Epidermal melanocyte (primary cell): ENCODE results near the gene CADPS2.

Experiments used
- DNase-seq: peaks from one replicate; pipeline ENCODE4 v3.0.0; 2011; ENCODE audit warnings: low spot score; ENCODE audit not compliant: insufficient read length

The CADPS2 gene

DNA sequence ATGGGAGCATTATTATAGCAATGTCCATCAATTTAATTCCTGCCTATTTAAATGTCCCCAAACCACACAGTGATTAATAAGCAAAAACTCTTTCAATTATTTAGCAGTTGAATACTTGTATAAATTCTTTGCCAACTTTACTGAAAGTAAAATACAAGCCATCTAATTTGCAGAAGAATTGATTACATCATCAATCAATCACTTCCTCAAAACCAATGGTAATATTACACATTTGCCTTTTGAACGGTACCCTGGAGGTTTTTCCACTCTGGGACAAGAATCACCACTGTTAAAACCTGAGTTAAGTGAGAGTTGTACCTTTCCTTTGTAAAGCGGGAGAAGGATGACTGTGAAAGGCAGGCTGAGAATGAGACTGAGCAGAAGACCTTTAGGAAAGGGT, 280.3 kb downstream of the CADPS2 start:
- no peak for DNase-seq

DNA sequence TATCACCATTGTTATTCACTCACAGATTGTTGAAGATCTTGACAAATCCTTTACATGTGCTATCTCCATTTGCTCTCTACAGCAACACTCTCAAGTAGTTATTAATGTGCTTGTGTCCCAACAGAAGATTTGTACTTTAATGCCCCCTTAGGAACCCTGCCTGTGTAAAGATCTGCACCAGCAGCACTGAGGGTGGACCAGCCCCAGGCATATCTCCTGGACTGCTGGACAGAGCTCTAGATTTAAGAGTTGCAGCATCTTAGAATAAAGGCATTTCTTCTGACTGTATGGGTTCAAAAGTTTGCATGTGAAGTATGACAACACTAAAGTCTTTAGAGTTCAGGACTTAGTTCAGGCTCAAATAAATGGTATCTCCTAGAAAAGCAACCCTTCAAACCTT, 282.0 kb downstream of the CADPS2 start:
- DNase-seq: no peak

DNA sequence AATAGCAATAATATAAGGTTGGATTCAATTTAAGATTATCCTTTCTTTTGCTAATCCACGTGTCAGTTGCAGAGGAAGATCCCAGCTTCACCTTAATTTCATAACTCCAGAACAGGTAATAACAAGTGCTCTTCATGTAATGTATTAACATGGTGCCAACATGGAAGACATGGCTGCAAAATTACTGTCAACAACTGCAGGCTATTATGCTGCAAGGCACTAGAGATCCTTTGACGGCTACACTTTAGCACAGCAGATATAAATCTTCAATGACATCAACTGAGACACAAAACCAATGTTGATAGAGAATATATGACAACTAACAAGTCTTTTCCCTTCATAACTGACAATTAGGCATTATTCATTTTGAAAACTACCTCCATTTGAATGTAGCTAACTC, 283.5 kb downstream of the CADPS2 start:
- no peak for DNase-seq

DNA sequence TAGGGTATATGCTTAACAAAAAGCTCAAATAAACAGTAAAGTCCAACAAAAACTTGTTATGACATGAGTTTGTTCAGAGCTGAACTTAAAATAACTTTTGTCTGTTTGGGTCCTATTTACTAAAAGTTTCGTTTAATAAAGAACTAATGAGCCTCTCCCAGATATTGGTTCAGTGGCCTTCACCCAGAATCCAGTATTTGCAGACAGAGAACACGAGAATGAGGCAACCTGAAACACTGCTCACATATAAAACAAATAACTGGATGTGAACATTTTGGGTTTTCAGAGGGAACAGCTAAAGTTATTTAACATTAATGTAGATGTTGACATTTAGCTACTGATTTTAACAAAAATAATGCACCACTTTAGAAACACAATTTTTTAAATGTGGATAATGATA, 285.6 kb downstream of the CADPS2 start:
- no peak for DNase-seq

DNA sequence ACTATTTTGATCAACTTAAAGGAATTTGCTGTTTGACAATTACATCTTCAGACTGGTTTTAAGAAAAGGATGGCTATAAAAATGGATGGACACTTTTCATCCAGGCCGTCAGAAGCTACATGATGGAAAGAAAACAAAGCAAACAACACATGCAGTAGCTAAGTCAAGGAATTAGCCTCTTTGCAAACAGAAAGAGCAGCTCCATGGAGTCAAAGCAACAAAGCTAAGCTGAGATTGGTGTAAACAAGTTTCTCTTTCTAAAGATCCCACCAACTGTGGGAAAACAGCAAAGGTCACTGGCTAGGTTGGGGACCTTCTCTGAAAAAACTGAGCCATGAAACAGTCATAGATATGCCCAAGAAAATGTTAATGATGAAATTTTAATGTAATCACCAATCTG, 286.2 kb downstream of the CADPS2 start:
- no peak for DNase-seq

DNA sequence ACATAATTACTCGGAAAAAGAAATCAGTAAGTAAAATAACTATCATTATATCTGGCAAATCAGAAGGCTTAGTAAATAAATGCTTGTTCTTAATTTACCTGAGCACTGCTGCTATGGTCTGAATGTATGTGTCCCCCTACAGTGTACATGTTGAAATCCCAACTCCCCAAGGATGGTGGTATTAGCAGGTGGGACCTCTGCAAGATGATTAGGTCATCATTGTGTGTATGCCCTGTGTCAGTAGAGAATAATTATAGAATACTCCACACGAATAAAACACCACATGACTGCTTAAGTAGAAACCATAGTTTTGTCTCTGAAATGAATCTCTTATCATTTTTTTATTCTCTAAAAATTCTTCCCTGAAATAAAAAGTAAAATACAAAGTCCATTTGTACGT, 289.0 kb downstream of the CADPS2 start:
- no peak for DNase-seq

DNA sequence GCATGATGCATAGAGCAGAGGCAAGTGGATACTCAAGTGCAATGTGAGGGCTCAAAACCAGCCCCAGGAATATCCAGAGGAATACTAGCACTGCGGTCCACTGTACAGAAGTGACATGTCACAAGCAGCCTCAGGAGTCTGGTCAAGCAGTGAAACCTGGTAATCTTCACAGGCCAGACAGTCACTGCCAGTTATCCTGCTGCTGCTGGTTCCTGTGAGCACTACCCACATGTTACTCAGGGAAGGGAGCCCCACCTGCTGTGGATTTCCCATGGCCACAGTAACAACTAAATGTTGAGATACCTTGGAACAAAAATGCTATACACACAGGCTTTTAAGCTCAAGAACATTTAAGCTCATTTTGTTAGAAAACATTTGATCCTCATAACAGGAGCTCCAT, 290.4 kb downstream of the CADPS2 start:
- no peak for DNase-seq

DNA sequence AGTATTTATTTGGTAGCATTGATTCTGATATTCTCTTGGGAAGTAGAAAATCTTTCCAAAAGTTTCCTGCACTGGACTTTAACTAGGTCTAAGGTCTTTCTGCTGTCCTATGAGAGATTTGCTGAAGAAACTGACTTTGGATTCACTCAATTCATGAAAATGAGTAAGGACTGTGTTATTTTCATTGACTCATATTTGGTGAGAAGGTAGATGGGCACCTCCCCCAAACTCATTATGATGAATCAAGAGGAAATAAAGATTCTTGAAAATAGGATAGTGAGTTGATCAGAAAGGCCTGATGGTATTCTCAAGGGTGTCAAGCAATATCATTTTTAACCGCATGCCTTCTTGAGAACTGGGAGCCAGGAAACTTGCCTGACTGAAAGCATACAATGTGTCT, 297.6 kb downstream of the CADPS2 start:
- DNase-seq: no peak

DNA sequence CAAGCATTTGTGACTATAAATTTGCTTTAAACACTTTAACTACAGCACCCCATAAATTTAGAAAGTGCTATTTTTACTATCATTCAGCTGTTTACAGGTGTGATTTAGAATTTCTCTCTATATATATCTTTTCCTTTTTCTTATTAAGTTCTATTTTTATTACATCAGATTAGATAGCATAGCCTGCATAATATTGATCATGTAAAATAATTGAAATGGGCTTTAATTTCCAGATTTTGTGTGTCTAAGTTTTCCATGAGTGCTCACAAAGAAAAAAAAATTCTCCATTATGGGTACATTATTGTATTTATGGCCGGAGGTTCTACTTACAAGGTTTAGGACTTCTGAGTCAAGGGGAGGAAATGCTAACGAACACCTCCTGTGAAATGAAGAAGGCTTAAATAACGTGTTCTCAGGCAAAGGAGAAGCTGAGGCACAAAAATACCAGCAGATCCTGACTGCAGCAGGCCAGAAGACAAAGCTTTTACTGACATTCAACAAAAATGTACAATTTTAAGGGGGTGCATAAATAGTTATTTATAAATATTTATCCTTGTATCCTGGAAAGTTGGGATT, 301.5 kb downstream of the CADPS2 start:
- DNase-seq: no peak

DNA sequence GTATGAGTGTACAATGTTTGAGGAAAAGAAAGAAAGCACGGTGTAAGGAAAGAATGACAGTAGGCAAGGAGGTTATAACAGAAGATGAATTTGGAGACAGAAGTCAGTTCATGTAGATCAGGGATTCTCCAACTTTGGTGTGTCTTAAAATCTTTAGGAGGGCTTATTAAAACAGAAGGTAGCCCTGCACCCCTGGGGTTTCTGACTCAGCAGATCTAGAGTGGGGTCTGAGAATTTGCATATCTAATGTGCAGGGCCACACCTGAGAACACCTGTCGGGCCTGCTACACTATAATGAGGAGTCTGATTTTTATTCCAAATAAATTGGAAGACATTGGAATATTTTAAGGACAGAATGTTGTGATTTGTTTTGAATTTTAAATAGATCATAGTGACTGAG, 307.9 kb downstream of the CADPS2 start:
- no peak for DNase-seq

DNA sequence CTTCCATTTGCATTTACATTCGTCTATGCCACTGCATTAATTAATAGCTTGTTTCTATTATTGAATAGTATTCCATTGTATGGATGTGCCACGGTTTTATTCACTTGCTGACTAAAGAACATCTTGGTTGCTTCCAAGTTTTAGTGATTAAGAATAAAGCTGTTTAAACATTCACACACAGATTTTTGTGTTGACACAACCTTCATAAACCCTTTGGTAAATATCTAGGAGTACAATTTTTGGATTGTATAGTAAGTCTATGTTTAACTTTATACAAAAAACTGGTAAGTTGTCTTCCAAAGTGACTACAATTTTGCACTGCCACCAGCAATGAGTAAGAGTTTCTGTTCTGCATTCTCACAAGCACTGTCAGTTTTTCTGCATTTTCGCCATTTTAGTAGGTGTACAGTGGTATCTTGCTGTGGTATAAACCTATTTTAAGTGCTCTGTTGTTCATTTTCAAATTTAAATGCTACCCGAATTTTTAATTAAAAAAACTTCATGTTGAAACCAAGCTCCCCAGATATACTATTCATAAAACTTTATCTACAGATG, 308.7 kb downstream of the CADPS2 start:
- no peak for DNase-seq

DNA sequence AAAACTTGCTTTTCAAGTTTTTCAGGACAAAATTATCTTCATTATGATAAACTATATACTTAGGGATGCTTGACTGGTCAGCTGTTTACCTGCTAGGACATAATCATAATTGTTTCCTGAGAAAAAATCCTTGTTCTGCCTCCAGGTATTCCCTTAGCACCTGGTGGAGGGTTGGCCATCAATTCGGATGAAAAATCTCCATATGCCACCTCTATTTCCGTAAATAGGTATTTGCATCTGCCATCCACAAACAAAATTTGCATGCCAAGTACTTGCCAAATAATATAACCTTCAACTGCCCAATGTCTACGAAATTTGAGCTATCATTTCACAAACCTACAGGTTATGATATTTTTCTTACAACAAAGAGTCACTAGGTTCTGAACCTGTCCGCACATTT, 313.6 kb downstream of the CADPS2 start:
- DNase-seq: no peak

DNA sequence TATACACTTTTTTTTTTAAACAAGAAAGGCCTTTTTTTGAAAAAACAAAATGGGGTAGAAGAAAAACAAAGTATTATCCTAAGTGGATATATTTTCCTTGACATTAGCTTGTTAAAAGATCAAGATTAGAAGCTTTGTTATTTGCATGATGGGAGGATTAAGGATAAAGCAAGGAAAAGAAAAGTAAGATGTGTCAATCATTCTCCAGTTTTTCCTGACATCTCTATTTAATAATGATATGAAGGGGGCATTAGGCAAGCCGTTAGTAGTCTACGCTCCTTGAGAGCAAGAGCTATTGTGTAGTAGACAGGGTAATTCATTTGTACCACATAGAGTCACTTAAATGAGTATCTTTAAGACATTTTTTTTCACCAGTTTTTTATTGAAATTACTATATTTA, 324.9 kb downstream of the CADPS2 start:
- no peak for DNase-seq

DNA sequence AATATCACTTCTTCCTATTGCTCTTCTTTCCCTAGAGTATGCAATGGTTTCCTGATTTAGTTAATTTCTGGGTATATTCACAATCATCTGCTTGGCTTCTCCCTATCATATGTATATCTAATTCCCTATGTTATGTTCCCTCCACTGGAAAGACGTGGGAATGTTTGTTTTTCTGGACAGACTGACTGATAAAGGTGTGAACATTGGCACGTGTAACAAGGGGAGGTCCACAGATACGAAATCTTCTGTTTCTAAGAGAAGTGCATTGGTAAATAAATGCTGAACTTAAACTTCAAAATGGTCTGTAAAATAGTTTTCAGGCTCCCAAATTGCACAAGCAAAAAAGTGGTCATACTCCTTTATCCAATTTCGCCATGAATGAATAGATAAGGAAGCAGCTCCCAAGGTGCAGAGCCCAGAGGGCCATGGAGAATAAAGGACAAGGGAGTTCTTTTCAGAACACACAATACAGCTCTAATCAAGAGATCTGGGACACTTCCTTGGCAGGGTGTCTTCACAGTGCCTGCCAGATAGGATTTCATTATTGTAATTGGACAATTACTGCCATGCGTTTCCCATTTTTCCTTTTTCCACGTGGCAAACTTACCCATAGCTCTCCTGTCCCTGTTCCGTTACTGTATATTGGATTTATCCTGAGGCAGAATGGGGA, 329.3 kb downstream of the CADPS2 start:
- DNase-seq: no peak

DNA sequence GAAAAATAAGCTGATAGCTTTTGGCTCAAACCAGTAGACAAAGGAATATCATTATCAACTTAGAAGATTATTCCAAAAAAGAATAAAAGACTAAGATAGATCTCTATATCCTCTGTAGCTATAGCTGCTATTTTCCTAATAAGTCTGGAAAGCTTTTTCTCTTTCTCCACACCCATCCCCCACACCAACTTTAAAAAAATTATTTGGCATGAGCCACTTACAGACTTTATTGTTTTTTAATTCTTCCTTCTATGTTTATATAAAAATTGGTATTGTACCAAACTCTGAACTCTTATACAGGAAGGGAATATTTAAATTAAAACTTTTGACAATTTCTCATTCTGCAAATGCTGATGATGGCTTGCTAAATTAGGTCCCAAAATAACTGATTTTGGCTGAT, 330.0 kb downstream of the CADPS2 start:
- DNase-seq: no peak

DNA sequence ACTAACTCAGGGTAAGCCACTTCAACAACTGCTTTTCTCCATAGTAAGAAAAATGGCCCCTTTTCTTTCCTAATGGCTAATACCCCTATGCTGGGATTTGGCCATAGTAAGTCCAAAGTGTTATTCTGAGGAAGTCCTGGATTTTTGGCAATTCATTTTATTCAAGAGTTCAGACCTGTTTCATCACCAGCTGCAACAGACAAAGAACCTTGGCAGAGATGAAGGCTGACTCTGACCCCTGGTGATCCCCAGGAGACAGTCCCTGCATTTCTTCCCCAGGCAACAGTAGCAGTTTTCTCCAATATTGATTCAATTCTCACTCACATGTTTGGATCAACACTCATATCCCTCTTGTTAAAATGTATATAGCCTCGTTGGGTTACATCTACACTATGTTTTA, 332.5 kb downstream of the CADPS2 start:
- no peak for DNase-seq

DNA sequence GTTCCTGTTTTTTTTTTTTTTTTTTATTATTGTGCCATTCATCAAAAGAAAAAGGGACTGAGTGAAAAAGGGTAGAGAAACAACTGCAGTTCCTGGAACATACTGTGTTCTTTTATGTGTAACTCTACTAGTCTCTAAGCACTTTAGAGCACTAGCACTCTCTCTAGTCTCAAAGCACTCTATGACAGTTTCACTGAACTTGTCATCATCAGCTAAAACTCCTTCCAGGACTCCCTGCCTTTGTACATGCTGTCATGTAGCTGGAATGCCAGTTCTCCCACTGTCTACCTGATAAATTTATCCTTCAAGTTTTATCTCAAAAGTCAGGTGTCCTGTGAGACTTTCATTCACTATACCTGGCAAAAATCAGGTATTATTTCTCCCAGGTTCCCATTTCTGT, 333.5 kb downstream of the CADPS2 start:
- DNase-seq: no peak

DNA sequence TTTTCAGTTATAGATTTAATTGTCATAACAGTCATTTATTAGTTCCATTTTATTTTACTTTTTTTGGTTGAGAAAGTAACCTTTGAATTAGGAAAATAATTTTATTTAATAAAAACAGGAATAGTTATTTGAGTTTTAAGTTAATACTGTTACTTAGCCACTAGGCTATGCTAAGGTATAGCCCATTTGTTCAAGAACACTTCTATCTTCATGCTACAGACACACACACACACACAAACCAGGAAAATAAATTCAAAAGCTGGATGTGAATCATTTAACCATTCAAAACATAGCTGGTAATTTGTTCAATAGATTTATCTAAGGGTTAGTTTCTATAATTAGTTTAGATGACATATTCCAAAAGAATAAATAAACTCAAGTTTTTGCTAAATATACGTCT, 335.7 kb downstream of the CADPS2 start:
- DNase-seq: no peak

DNA sequence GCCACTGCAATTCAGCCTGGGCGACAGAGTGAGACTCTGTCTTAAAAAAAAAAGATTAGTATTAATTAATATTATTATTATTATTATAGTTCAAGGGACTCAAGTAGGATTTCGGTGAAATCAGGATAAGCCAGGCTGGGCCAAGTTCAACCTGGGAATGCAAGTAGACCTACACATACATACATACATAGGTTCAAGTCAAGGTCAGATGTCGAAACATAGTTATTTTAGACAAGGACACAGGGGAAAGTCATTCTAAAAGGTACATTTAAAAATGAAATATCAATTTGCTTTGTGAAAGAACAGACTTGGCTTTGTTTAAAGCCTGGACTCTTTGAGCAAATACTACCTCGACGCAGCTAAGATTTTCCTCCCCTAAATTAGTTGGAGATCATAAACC, 336.7 kb downstream of the CADPS2 start:
- DNase-seq: no peak

DNA sequence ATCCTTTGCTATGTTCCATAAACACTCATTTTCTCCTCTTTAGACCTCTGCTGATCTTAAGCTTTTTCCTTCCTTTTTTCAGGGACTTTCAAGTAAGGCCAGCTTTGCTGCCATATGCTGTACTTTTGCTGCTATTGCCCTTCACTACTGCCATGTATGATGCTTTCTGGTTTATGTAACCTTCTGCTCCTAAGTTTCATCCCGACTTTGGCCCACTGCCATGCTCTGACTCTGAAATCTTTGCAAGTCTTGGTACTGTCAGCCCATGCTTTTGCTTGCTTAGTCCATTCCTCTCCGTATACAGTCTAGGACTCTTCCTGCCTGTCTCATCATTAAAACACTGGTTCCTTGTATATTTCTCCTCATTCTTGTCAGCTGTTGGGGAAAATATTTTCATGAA, 339.8 kb downstream of the CADPS2 start:
- DNase-seq: no peak

DNA sequence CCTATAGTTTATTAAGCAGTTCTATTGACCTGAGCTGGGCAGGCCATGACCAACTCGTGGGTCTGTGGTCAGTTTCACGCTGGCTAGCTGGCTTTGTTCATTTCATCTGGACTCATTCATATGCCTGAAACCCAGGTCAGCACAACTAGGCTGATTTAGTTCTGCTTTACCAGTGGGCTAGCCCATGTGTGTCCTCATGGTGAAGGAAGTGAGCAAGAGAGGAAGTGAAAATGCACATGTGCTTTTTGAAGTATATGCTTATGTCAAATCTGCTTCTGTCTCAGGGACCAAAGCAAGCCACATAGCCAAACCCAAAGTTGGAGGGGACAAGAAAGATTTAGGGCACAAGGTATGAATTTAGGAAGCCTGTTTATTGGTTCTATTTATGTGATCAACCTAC, 341.8 kb downstream of the CADPS2 start:
- no peak for DNase-seq

DNA sequence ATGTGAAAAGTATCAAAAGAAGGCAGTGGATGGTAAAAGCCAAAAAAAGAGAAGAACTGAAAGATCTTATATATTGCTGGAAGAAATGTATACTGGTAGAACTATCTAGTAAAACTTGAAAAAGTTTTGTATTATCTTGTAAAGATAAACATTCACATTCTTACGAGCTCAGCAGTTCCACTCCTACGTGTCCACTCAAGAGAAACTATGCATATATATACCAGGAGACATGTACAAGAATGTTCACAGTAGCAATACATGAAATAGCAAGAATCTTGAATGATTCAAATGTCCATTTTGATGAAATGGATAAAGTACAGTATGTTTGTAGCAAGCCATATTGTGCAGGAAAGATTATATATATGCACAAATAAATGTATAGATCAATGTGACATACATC, 342.4 kb downstream of the CADPS2 start:
- no peak for DNase-seq

DNA sequence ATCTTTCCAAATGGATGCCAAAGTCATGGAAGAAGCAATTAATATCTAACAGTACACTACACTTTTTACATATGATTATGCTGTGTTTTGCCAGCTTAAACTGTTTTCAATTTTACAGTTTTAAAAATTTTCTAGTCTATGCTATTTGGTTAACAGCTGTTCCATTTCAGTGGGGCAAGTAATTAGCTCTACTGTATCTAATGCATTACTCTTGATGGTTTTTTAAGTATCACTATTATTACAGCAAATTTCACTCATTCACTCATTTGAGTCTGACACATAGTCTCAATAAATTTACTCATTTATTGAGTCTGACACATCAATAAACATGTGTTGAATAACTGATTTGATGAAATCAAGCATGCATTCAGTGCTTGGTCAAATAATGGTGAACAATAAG, 343.1 kb downstream of the CADPS2 start:
- DNase-seq: no peak
